Spleen (tissue), 7 donors: ENCODE results near the gene TXNRD2.

Source experiments
- POLR2A ChIP-seq, 3 donors: fragments of 450-650 bp; IDR thresholded peaks; one replicate each; pipeline ENCODE4 v1.5.1; 2017; ENCODE audit warnings: antibody characterized with exemption in 3 of 3, mild to moderate bottlenecking in 1 of 3
- POLR2AphosphoS5 ChIP-seq, 3 donors: sonication (generic); formaldehyde crosslinking; IDR thresholded peaks; one replicate each; pipeline ENCODE4 v1.5.1; 2017; ENCODE audit warnings: antibody characterized with exemption in 3 of 3
- TF ChIP-seq, protein P1 (sequence below), 11 experiments: fragments of 200-600 bp in 7 of 11; fragments of 450-650 bp in 4 of 11; sonication (generic) in 4 of 11; IDR thresholded peaks in 8 of 11; conservative IDR thresholded peaks in 3 of 11; 1 replicate in 7 of 11; 2 replicates in 4 of 11; pipeline versions ENCODE4 v1.4.0 to v1.8.0; 2016 to 2021; ENCODE audit warnings: antibody characterized with exemption in 11 of 11, inconsistent platforms in 4 of 11, mild to moderate bottlenecking in 1 of 11
- donor health status: DM: no; HTN: no; CAD: no; lungs with moderate emphysema.
- donor health status: DM: no; HTN: no; CAD: no.
- donor health status: DM: no; HTN: no; CAD: no.

DNA sequence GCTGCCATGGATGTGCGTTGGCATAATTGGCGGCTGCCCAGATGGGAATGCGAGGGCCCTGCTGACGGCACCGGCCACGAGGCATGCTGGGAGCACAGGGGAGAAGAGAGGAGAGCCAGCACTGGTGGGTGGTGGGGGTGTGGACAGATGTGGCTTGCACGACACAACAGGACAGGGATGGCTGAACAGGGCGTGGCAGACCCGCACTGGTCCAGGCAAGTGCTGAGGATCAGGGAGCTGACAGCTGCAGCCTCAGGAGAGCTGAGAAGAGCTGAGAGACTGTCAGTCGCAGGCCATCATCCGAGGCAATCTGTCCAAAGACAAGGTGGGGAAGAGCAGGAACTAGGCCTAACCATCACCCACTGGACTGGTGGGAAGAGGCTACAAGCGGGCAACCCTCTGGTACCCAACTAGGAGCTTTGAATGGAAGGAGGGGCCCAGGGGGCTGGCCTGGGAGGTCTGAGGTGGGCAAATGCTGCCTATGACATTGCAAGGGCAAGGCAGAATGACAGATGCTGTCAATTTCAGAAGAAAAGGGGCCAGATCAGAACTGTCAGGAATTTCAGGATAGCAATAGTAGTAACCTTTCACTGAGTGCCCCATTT, 89.3 kb downstream of the TXNRD2 start:
- TF ChIP-seq POLR2AphosphoS5 (IDR thresholded peaks at IDR 0.05) (no peak), POLR2A (IDR thresholded peaks at IDR 0.05) (no peak)
- TF ChIP-seq, protein P1, sequence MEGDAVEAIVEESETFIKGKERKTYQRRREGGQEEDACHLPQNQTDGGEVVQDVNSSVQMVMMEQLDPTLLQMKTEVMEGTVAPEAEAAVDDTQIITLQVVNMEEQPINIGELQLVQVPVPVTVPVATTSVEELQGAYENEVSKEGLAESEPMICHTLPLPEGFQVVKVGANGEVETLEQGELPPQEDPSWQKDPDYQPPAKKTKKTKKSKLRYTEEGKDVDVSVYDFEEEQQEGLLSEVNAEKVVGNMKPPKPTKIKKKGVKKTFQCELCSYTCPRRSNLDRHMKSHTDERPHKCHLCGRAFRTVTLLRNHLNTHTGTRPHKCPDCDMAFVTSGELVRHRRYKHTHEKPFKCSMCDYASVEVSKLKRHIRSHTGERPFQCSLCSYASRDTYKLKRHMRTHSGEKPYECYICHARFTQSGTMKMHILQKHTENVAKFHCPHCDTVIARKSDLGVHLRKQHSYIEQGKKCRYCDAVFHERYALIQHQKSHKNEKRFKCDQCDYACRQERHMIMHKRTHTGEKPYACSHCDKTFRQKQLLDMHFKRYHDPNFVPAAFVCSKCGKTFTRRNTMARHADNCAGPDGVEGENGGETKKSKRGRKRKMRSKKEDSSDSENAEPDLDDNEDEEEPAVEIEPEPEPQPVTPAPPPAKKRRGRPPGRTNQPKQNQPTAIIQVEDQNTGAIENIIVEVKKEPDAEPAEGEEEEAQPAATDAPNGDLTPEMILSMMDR (IDR thresholded peaks at IDR 0.05 in 8 of 11, conservative IDR thresholded peaks at IDR 0.05 in 3 of 11): no peak
